ENCODE measurements around the gene EVL. TPM values are rescaled to one million over a fixed set of nuclear protein-coding genes. Genes with fewer than 3 reads are reported as not detected.
A peak's percentile ranks its signal among the peaks of the same experiment; 100 is the strongest.

EVL gene
- polyA plus RNA-seq, 4 donors = 109 to 184 (median 136) TPM

GRCh38 chr14:100106250-100107112 is 41.3 kb downstream of the EVL start:
- DNase-seq (ENCODE audit: low read depth in 4 of 4, low spot score in 3 of 4) = no peak

GRCh38 chr14:100107236-100107635 is 42.0 kb downstream of the EVL start:
- no peak for DNase-seq (ENCODE audit: low read depth in 4 of 4, low spot score in 3 of 4)

GRCh38 chr14:100108042-100108825 is 43.0 kb downstream of the EVL start:
- peak; percentile 45 to 63 (median 51) for DNase-seq (ENCODE audit: low read depth in 4 of 4, low spot score in 3 of 4)

- DNase-seq (ENCODE audit: low read depth in 4 of 4, low spot score in 3 of 4) = no peak
Measured at GRCh38 chr14:100108840-100109593, 43.8 kb downstream of the EVL start.

GRCh38 chr14:100109594-100109955 is 44.4 kb downstream of the EVL start:
- no peak for DNase-seq (ENCODE audit: low read depth in 4 of 4, low spot score in 3 of 4)

- DNase-seq (ENCODE audit: low read depth in 4 of 4, low spot score in 3 of 4) = no peak
Measured at GRCh38 chr14:100110816-100111215, 45.6 kb downstream of the EVL start.

GRCh38 chr14:100111931-100112704 is 46.9 kb downstream of the EVL start:
- DNase-seq (ENCODE audit: low read depth in 4 of 4, low spot score in 3 of 4) = no peak

GRCh38 chr14:100114109-100114765 is 49.0 kb downstream of the EVL start:
- DNase-seq (ENCODE audit: low read depth in 4 of 4, low spot score in 3 of 4) = no peak

- no peak for DNase-seq (ENCODE audit: low read depth in 4 of 4, low spot score in 3 of 4)
Measured at GRCh38 chr14:100115236-100115635, 50.0 kb downstream of the EVL start.

GRCh38 chr14:100115726-100116125 is 50.5 kb downstream of the EVL start:
- no peak for DNase-seq (ENCODE audit: low read depth in 4 of 4, low spot score in 3 of 4)

GRCh38 chr14:100116134-100116533 is 50.9 kb downstream of the EVL start:
- no peak for DNase-seq (ENCODE audit: low read depth in 4 of 4, low spot score in 3 of 4)

GRCh38 chr14:100117026-100117425 is 51.8 kb downstream of the EVL start:
- no peak for DNase-seq (ENCODE audit: low read depth in 4 of 4, low spot score in 3 of 4)

GRCh38 chr14:100117633-100118395 is 52.6 kb downstream of the EVL start:
- no peak for DNase-seq (ENCODE audit: low read depth in 4 of 4, low spot score in 3 of 4)

- DNase-seq (ENCODE audit: low read depth in 4 of 4, low spot score in 3 of 4) = no peak
Measured at GRCh38 chr14:100118396-100119011, 53.3 kb downstream of the EVL start.

- DNase-seq (ENCODE audit: low read depth in 4 of 4, low spot score in 3 of 4) = no peak
Measured at GRCh38 chr14:100119251-100119650, 54.0 kb downstream of the EVL start.

- DNase-seq (ENCODE audit: low read depth in 4 of 4, low spot score in 3 of 4) = no peak
Measured at GRCh38 chr14:100120522-100121269, 55.5 kb downstream of the EVL start.

- no peak for DNase-seq (ENCODE audit: low read depth in 4 of 4, low spot score in 3 of 4)
Measured at GRCh38 chr14:100121643-100122480, 56.6 kb downstream of the EVL start.
